GM10847 (cell line): Measurements from ENCODE around the gene LRP1B.

ENCODE experiments used
- POLR2A ChIP-seq: IDR thresholded peaks from 2 replicates; pipeline ENCODE4 v1.6.1; 2011; ENCODE audit not compliant: insufficient read length; ENCODE audit errors: extremely low read depth

The LRP1B gene

GRCh38 chr2:141595316-141595920, 535.4 kb downstream of the LRP1B start:
- TF ChIP-seq POLR2A: no peak

GRCh38 chr2:141591787-141592186, 539.0 kb downstream of the LRP1B start:
- TF ChIP-seq POLR2A: no peak

GRCh38 chr2:141590620-141591019, 540.2 kb downstream of the LRP1B start:
- TF ChIP-seq POLR2A: no peak

GRCh38 chr2:141589314-141589713, 541.5 kb downstream of the LRP1B start:
- TF ChIP-seq POLR2A: no peak

- TF ChIP-seq POLR2A: no peak
Observed at GRCh38 chr2:141586985-141587384, 543.8 kb downstream of the LRP1B start.

- no peak for TF ChIP-seq POLR2A
Observed at GRCh38 chr2:141582213-141582612, 548.6 kb downstream of the LRP1B start.

- TF ChIP-seq POLR2A: no peak
Observed at GRCh38 chr2:141579071-141579470, 551.7 kb downstream of the LRP1B start.

GRCh38 chr2:141570474-141571131, 560.2 kb downstream of the LRP1B start:
- no peak for TF ChIP-seq POLR2A

GRCh38 chr2:141569941-141570340, 560.9 kb downstream of the LRP1B start:
- TF ChIP-seq POLR2A: no peak

GRCh38 chr2:141565597-141565996, 565.2 kb downstream of the LRP1B start:
- TF ChIP-seq POLR2A: no peak

GRCh38 chr2:141560723-141561122, 570.1 kb downstream of the LRP1B start:
- TF ChIP-seq POLR2A: no peak

GRCh38 chr2:141557329-141558095, 573.3 kb downstream of the LRP1B start:
- TF ChIP-seq POLR2A: no peak

GRCh38 chr2:141555876-141556470, 574.8 kb downstream of the LRP1B start:
- no peak for TF ChIP-seq POLR2A

- TF ChIP-seq POLR2A: no peak
Observed at GRCh38 chr2:141554810-141555209, 576.0 kb downstream of the LRP1B start.

- TF ChIP-seq POLR2A: no peak
Observed at GRCh38 chr2:141534666-141535362, 596.0 kb downstream of the LRP1B start.
